ENCODE data around the gene TSSK2.
"Not testable (repeated sequence)": the region's sequence is repeated elsewhere in the genome, so short reads cannot be mapped to it uniquely, and the experiment has no call there.

The TSSK2 gene

GRCh38 chr22:19130959-19131684 is at the start of gene TSSK2:
TSSK2 (plus strand) TSS chr22:19131308; CDS start chr22:19131400, 92 bp downstream.
- DNase-seq (ENCODE audit: low read depth) = no peak

- DNase-seq (ENCODE audit: low read depth) = no peak
These were observed 49.8 kb upstream of the TSSK2 start for GRCh38 chr22:19081351-19081750.

GRCh38 chr22:19082101-19082500 is 49.0 kb upstream of the TSSK2 start:
- no peak for DNase-seq (ENCODE audit: low read depth)

GRCh38 chr22:19082793-19083192 is 48.3 kb upstream of the TSSK2 start:
- no peak for DNase-seq (ENCODE audit: low read depth)

DNA sequence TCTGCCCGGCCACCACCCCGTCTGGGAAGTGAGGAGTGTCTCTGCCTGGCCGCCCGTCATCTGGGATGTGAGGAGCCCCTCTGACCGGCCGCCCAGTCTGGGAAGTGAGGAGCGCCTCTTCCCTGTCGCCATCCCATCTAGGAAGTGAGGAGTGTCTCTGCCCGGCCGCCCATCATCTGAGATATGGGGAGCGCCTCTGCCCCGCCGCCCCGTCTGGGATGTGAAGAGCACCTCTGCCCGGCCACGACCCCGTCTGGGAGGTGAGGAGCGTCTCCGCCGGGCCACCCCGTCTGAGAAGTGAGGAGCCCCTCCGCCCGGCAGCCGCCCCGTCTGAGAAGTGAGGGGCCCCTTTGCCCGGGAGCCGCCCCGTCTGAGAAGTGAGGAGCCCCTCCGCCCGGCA is 47.0 kb upstream of the TSSK2 start:
- not testable (repeated sequence) for DNase-seq (ENCODE audit: low read depth)

DNA sequence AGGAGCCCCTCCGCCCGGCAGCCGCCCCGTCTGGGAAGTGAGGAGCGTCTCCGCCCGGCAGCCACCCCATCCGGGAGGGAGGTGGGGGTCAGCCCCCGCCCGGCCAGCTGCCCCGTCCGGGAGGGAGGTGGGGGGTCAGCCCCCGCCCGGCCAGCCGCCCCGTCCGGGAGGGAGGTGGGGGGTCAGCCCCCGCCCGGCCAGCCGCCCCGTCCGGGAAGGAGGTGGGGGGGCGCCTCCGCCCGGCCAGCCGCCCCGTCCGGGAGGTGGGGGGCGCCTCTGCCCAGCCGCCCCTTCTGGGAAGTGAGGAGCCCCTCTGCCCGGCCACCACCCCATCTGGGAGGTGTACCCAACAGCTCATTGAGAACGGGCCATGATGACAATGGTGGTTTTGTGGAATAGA is 46.5 kb upstream of the TSSK2 start:
- not testable (repeated sequence) for DNase-seq (ENCODE audit: low read depth)

DNA sequence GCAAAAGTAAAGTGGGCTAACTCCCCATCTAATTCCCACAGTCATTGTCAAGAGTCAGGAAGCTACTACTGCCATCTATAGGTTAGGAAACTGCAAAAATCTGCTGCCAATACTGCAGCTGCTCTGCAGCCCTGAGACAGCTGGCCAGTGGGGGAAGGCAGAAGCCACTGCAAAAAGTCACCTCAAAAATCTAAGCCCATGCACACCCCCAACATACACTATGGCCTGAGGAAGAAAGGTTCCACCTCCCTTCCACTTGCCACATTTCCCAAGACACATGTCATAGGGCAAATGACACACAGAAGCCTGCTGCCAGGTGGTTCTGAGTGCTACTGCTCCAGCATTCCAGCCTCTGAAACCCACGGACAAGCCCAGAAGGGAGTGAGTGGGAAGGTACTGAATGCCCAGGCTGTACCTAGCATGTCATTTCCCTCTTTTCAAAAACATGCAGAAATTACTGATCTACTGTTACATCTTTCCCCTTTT is 45.8 kb upstream of the TSSK2 start:
- DNase-seq (ENCODE audit: low read depth) = no peak

GRCh38 chr22:19086417-19086816 is 44.7 kb upstream of the TSSK2 start:
- no peak for DNase-seq (ENCODE audit: low read depth)

GRCh38 chr22:19086896-19087295 is 44.2 kb upstream of the TSSK2 start:
- no peak for DNase-seq (ENCODE audit: low read depth)

DNA sequence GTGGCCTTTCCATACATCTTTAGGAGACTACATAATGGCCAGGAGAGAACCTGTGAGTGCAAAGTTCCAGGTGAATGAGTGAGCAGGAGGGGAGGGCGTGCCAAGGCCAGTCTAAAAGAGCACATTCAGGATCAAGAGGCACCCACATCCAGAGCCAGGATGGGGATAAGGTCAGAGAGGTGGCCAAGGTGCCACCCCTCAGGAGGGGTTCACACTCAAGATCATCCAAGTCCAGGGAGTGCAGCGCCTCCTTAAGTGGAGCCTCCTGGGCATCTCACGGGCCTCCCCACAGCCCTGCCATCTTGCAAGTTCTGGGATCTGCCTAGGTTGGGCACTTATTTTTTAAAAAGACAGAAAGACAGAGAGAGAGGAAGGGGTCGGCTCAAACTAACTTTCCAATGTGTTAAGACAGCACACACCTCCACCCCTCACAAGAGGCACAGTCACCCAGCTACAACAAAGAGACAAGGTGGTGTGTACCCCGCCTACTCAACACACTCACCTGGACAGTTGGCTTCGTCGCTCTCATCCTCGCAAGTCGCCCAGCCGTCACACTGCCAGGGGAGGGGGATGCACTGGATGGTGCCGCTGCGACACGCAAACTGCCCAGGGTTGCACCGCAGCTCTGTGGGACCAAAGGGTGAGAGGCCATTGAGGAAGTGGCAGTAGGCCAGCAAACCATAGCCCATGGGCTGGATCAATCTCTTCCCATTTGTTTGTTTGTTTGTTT is 42.1 kb upstream of the TSSK2 start:
- no peak for DNase-seq (ENCODE audit: low read depth)

DNA sequence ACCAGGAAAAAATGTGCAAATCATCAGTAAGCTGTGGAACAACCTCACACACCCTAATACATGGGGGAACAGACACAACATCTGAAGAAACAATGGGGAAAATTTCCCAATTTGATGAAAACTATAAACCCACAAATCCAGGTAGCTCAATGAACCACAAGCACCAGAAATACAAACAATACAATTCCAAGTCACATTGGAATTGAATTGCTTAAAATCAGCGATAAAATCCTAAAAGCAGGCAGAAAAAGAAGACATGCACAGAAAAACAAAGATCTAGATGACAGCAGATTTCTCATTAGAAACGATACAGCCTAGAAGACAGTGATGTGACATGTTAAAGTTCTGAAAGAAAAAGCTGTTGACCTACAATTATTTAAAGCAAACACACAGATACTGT is 40.9 kb upstream of the TSSK2 start:
- no peak for DNase-seq (ENCODE audit: low read depth)

DNA sequence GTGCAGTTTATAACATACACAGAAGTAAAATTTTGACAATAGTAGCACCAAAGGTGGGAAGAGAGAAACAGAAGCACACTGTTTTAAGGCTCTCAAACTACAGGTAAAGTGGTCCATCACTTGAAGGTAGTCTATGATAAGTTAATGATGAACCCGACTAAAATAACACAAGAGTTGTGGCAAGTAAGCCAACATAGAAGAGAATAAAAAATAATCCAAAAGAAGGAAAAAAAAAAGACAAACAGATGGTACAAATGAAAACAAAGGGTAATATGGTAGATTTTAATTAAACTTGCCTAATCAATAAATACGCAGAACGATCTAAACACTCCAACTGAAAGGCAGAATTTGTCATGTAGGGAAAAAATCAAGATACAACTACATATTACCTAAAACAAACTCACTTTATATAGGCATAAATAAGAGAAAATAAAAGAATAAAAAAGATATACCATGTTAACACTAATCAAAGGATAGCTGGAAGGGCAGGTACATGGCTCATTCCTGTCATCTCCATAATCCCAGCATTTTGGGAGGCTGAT is 40.5 kb upstream of the TSSK2 start:
- no peak for DNase-seq (ENCODE audit: low read depth)

GRCh38 chr22:19092725-19093124 is 38.4 kb upstream of the TSSK2 start:
- no peak for DNase-seq (ENCODE audit: low read depth)

- DNase-seq (ENCODE audit: low read depth) = no peak
These were observed 36.6 kb upstream of the TSSK2 start for GRCh38 chr22:19094393-19094997.

DNA sequence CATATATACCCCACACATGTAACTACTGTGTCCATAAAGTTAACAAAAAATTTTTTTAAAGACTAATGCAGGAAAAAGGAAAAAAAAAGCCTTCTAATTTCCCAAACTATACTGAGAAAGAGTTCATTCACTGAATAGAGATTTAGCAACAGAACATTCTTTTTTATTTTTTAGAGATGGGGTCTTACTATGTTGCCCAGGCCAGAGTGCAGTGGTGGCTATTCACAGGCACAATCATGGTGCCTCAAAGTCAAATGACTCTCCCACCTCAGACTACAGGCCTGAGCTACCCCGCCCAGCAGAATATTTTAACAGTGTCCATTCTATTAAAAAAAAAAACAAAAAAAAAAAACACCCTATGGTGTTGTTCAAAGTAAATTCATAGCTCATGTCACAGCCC is 34.6 kb upstream of the TSSK2 start:
- DNase-seq (ENCODE audit: low read depth) = no peak

DNA sequence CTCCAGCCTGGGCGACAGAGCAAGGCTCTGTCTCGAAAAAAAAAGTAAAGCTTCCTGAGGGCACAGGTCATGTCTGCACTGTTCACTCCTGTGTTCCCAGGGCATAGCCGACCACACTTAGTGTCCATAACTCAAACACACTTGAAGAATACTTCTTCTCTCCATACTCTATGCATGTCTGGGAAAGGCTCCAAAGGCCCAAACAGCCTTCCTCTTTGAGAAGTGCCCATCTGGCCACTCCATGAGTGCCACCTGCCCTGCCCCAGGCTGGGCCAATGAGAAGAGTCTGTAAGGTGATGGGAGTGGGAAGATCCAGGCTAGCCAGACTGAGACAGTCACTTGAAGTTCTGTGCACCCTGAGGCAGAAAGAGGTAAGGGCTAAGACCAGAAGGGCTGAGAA is 33.6 kb upstream of the TSSK2 start:
- no peak for DNase-seq (ENCODE audit: low read depth)

DNA sequence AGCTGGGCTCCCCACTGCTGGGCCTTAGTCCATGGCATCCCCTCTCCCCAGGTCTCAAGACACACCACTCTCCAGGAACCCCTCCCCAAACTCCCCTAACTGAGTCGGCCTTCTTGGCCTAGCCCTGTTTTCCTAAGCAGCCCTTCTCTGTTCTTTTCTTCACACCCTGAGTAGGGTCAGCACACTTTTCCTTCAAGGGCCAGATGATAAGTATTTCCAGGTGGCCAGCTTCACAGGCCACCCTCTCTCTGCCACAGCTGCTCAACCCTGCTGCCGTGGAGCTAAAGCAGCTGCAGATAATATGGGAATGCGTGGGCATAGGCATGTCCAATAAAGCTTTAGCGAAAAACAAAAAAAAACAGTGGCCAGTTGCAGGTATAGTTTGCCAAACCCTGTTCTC is 33.0 kb upstream of the TSSK2 start:
- no peak for DNase-seq (ENCODE audit: low read depth)

GRCh38 chr22:19103880-19104821 is 27.0 kb upstream of the TSSK2 start:
- DNase-seq (ENCODE audit: low read depth) = no peak

DNA sequence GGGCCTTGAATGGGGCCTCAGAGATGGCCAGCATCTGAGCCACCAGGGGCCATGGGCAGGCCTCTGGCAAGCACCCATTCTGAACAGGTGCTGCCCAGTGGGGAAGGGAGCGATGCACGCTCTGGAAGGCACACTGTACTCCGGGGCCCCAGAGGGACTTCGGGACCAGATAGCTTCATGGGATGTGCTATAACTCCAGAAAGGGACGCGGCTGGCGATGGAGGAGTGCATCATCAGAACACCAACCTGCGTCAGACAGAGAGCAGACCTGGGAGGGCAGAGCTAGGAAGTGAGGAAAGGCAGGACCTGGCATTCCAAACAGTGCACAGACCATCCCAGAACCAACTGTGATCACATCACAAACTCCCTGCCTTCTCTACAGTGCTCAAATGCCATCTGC is 25.7 kb upstream of the TSSK2 start:
- DNase-seq (ENCODE audit: low read depth) = no peak

DNA sequence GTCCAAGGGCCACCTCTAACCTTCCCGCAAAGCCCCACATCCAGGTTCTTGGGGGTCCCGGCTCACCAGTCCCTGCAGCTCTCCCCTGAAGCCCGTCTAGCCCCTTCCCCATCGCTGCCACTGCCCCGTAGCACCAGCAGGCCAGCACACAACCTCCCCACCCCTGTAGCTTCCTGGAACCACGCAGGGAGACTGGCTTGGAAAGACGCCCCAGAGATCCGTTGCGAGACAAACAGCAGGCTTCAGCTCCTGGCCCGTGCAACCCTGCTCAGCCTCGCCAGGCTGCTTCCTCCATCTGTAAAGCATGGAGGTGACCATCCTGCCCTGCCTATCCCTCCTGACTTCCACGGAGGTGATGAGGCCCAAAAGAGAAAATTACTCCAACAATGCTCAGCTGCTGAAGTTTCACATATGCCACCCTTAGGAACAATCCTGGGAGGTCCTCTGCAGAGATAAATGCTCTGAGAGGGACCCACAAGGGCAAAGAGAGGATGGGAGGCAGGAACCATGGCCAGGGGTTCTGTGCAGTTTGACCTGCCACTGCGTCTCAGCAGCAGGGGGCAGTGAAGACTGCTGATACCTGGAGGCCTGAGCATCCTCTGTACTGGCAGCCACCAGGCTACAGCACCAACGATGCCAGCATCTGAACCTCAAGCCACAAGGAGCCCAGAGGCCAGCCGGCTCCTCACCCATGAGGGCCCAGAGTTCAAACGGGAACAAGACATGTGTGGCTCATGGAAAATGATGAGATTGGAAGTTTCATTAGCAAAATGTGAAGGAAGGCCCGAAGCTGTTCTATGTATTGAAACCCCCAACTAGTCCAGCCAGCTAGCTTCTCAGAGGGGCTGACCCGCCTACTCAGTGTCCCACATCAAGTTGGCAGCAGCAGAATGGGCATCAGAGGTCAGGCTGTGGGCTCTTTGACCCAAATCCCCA is 25.0 kb upstream of the TSSK2 start:
- DNase-seq (ENCODE audit: low read depth) = peak; percentile 15
